ENCODE data around the gene ERVFRD-1. TPM values are rescaled to one million over a fixed set of nuclear protein-coding genes. Genes with fewer than 3 reads are reported as not detected.

ERVFRD-1 gene
- total RNA-seq, result not detected

DNA sequence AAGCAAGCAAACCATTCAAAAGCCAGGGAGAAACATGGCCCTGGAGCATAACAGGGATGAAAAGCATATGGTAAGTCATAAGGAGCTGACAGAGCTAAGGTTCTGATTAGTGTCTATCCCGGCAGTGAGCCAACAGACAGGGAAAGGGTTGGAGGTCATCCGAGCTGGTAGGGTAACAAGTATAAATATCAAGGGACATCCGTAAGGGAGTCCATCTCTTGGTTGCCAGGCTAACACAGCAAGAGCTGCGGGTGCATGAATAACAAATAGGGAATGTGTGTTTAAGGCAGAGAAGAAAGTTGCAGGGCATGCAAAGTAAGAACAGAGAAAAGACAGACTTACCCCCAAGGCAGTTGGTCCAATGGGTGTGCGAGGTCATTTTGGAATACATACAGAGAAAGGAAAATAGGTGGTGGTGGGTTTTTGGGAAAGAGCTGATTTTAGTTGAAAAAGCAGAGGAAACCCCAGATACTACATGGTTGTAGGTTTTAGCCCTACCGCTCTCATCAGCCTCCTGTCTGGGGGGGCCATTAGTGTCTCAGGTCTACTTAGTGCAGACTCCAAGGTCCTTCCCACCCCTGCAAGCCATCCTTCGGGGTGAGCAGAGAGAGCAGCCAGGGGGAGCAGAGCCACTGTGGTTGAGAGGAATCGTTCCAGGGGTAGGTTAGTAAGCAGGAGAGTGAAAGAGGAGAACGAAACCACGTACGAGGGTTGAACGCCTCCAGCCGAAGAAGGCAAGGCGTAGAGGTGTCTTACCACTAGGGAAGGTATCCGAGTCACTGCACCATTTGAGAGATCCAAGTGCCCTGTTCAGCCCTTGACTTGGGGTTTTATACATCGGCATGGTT is at the start of gene ERVFRD-1:
TSS of gene ERVFRD-1 (minus strand) at position 805 of the 848 bp plus-strand sequence. CDS start 6,415 bp downstream, outside the sequence.
- H3K9me3 Mint-ChIP-seq, result no peaks in the 10 kb centered on the region
- H3K4me3 Mint-ChIP-seq, result peak within 1 kb of the TSS; percentile 29
- peaks cover 18% of the 10 kb centered on the region for H3K36me3 Mint-ChIP-seq
- no peak within 1 kb of the TSS for H3K27ac Mint-ChIP-seq
- H3K4me1 Mint-ChIP-seq, result peaks cover 22% of the 10 kb centered on the region
- DNase-seq, result no peak
- no peaks in the 10 kb centered on the region for H3K27me3 Mint-ChIP-seq

- Mint-ChIP-seq H3K4me3 (no peak overlapping the region), H3K9me3 (no peaks in the 10 kb centered on the region), H3K27ac (no peak overlapping the region), H3K36me3 (no peaks in the 10 kb centered on the region), H3K27me3 (peaks cover 3% of the 10 kb centered on the region), H3K4me1 (peaks cover 7% of the 10 kb centered on the region)
- no peak for DNase-seq
Measured at GRCh38 chr6:11160199-11160598, 48.7 kb upstream of the ERVFRD-1 start.

- DNase-seq, result no peak
- peaks cover 10% of the 10 kb centered on the region for H3K4me1 Mint-ChIP-seq
- H3K27ac Mint-ChIP-seq, result no peak overlapping the region
- peaks cover 15% of the 10 kb centered on the region for H3K27me3 Mint-ChIP-seq
- H3K4me3 Mint-ChIP-seq, result no peak overlapping the region
- H3K36me3 Mint-ChIP-seq, result peaks cover 1% of the 10 kb centered on the region
- no peaks in the 10 kb centered on the region for H3K9me3 Mint-ChIP-seq
Measured at GRCh38 chr6:11155589-11155988, 44.1 kb upstream of the ERVFRD-1 start.

- peak overlapping the region; percentile 16 for H3K27ac Mint-ChIP-seq
Measured at GRCh38 chr6:11153447-11153846, 41.9 kb upstream of the ERVFRD-1 start.

GRCh38 chr6:11152581-11152980 is 41.1 kb upstream of the ERVFRD-1 start:
- Mint-ChIP-seq H3K27ac (no peak overlapping the region), H3K4me1 (peaks cover 10% of the 10 kb centered on the region), H3K27me3 (peaks cover 15% of the 10 kb centered on the region), H3K36me3 (peaks cover 1% of the 10 kb centered on the region), H3K4me3 (no peak overlapping the region), H3K9me3 (no peaks in the 10 kb centered on the region)
- DNase-seq, result no peak

More at GRCh38 chr6:11153447-11153846, 41.9 kb upstream of the ERVFRD-1 start:
- no peak for DNase-seq
- peaks cover 1% of the 10 kb centered on the region for H3K36me3 Mint-ChIP-seq
- H3K4me3 Mint-ChIP-seq, result peak overlapping the region; percentile 72
- no peaks in the 10 kb centered on the region for H3K9me3 Mint-ChIP-seq
- H3K4me1 Mint-ChIP-seq, result peaks cover 10% of the 10 kb centered on the region
- peaks cover 15% of the 10 kb centered on the region for H3K27me3 Mint-ChIP-seq

DNA sequence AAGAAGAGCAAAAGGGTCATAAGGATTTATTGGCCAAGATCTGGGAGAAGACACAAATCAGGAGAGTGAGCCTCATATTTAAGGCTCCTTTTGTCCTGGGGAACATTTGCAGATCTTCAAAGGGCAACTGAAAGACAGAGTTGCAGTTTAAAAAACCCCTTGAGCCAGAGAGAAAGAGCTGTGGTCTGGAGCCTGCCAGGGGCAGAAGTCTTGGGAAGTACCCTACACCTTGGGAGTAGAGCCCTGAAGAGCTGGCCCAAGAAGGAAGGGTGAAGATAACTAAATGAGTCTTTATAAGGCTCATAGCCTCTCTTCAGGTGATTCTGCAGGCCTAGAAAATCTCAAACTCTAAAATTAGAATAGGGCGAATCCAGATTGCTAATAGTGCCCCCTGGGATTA is 40.0 kb upstream of the ERVFRD-1 start:
- peaks cover 15% of the 10 kb centered on the region for H3K27me3 Mint-ChIP-seq
- peaks cover 10% of the 10 kb centered on the region for H3K4me1 Mint-ChIP-seq
- no peaks in the 10 kb centered on the region for H3K9me3 Mint-ChIP-seq
- H3K36me3 Mint-ChIP-seq, result peaks cover 1% of the 10 kb centered on the region
- DNase-seq, result no peak
- no peak overlapping the region for H3K4me3 Mint-ChIP-seq
- no peak overlapping the region for H3K27ac Mint-ChIP-seq

DNA sequence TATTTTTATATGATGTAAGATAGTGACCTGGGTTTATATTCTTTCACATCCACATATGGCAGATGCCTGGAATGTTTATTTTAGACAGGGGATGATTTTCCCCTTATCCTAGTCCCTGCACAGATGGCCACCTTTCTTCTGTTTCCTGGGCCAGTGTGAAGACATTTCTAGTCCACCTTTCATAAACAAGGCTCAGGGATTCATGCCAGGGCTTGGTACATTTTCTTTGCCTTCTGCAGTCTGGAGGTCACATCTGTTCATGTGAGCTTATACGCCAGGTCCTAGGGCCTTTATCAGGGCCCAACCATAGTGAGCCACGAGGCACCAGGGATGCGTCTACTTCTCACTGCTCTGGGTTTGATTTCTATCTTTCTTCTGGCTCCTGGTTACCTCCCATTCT is 38.0 kb upstream of the ERVFRD-1 start:
- no peak for DNase-seq
- peaks cover 7% of the 10 kb centered on the region for H3K27me3 Mint-ChIP-seq
- no peaks in the 10 kb centered on the region for H3K9me3 Mint-ChIP-seq
- no peak overlapping the region for H3K27ac Mint-ChIP-seq
- peaks cover 1% of the 10 kb centered on the region for H3K36me3 Mint-ChIP-seq
- H3K4me1 Mint-ChIP-seq, result peaks cover 7% of the 10 kb centered on the region
- no peak overlapping the region for H3K4me3 Mint-ChIP-seq

DNA sequence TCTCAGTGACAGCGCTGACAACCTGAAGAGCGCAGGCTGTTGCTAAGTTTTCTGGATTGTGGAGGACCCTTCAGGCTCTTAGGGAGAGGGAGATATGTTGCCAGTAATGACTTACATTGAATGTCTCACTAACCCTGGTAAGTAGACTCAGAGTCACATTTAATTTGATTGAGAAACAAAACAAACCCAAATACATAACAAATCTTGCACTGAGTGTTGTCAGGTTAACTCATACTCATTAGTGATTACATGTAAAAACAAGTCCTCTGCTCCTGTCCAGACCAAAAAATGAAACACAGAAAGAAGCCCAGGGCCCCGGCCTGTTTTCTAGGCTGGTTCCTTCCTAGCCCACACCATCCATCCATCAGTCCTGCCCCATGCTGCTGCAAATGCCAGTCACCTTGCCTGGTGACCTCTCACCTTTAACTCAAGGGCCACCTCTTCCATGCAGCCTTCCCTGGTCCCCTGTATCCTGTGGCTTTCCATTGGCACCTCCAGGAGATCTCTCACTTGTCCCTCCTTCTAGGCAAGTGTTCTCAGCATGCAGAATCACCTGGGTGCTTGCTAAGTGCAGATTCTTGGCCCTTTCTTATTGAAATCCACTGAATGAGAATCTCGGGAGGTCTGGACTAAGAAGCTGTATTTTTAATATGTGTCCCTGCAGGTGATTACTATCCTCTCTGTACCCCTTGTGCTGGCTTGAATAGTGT is 34.7 kb upstream of the ERVFRD-1 start:
- no peak for DNase-seq
- Mint-ChIP-seq H3K9me3 (no peaks in the 10 kb centered on the region), H3K36me3 (no peaks in the 10 kb centered on the region), H3K27me3 (no peaks in the 10 kb centered on the region), H3K4me1 (peaks cover 3% of the 10 kb centered on the region), H3K4me3 (no peak overlapping the region), H3K27ac (no peak overlapping the region)

DNA sequence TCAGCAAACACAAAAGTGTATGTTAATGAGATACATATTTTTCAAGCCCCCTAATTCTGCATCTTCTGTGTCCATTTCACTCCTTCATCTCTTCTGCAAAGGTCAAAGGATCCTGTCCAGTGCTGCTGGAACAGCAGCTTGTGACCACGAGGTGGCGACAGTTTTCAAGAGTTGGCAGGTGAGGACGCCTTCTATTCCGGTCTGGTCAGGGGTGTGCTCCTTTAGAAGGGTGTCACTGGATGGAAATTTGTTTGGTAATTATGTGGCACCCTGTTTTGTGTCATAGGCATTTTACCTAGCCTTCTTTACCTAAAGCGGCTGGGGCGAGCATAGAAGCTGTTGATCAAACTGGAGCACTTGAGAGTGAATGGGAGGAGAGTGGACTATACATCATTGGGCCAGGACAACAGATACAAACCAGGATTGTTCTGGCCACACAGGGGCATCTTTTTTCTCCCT is 32.9 kb upstream of the ERVFRD-1 start:
- no peak overlapping the region for H3K4me3 Mint-ChIP-seq
- H3K9me3 Mint-ChIP-seq, result no peaks in the 10 kb centered on the region
- peak; percentile 67 for DNase-seq
- H3K4me1 Mint-ChIP-seq, result peaks cover 10% of the 10 kb centered on the region
- no peak overlapping the region for H3K27ac Mint-ChIP-seq
- H3K36me3 Mint-ChIP-seq, result peaks cover 3% of the 10 kb centered on the region
- no peaks in the 10 kb centered on the region for H3K27me3 Mint-ChIP-seq

DNA sequence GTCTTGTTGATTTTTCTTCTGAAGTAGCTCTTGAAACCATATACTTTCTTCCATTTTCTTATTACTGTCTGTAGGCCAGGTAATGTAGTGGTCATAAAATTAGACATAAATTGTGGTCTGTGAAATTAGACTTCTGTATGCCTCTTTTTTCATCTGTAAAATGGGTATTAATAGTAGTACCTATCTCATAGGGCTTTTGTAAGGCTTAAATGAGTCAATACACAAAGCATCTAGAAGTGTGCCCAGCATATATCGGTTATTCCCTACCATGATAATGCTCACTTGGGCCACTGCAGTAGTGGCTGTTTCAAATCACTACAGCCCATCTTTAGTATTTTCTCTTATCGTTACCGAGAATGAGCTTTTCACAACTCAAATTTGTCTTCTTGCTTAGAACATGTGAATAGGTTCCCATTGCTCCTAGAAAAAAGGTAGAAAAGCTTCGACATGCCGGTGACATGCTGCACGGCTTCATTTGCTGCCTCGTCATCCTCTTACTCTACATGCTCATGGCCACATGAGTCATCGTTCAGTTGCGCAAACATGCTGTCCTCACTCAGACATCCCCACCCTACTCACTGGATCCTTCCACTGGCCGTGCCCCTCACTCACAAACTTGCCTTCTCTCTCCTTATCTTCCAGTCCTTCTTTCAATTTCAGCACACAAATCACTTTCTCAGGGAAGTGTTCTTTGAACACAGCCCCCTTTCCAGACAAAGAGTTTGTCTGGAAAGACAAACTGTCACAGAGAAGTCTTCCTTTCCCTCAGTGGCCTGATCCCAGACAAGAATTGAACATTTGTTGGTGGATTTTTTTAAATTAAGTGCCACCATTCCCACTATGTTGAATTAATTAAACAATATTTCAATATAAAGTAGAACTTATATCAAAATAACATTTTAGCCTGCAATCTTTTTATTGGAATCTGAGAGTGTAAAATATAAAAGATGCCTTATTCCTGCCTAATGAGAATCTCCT is 32.2 kb upstream of the ERVFRD-1 start:
- H3K9me3 Mint-ChIP-seq, result no peaks in the 10 kb centered on the region
- H3K4me1 Mint-ChIP-seq, result peaks cover 17% of the 10 kb centered on the region
- no peaks in the 10 kb centered on the region for H3K27me3 Mint-ChIP-seq
- DNase-seq, result no peak
- no peak overlapping the region for H3K4me3 Mint-ChIP-seq
- peaks cover 3% of the 10 kb centered on the region for H3K36me3 Mint-ChIP-seq
- H3K27ac Mint-ChIP-seq, result no peak overlapping the region

DNA sequence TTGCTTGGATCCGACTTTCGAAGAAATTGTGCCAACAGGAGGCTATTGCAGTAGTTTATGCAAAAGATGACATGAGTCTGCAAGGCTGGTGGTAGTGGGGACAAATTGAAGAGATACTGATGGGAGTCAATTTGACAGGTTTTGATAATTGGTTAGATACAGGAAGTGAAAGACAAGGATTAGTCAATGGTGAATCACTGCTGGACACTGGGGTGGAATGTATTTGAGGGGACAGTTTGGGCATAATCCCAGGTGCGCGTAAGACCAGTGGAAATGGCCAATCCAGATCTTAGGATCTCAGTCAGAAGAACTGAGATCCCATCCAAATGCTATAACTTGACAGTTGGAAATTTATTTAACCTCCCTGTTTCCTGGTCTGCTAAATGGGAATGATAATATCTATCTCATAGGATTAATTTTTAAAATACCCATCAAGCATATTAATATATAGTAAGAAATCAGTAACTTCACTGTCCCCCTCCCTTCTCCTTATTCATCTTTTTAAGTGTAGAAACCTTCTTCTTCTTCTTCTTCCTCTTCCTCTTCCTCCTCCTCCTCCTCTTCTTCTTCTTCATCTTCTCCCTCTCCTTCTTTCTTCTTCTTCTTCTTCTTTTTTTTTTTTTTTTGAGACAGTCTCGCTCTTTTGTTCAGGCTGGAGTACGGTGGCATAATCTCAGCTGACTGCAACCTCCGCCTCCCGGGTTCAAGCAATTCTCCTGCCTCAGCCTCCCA is 30.9 kb upstream of the ERVFRD-1 start:
- DNase-seq, result no peak
- H3K27me3 Mint-ChIP-seq, result no peaks in the 10 kb centered on the region
- H3K36me3 Mint-ChIP-seq, result peaks cover 3% of the 10 kb centered on the region
- no peak overlapping the region for H3K4me3 Mint-ChIP-seq
- peaks cover 20% of the 10 kb centered on the region for H3K4me1 Mint-ChIP-seq
- H3K9me3 Mint-ChIP-seq, result no peaks in the 10 kb centered on the region
- H3K27ac Mint-ChIP-seq, result no peak overlapping the region

GRCh38 chr6:11141295-11141694 is 29.8 kb upstream of the ERVFRD-1 start:
- H3K27me3 Mint-ChIP-seq, result no peaks in the 10 kb centered on the region
- H3K9me3 Mint-ChIP-seq, result no peaks in the 10 kb centered on the region
- no peak overlapping the region for H3K4me3 Mint-ChIP-seq
- peaks cover 20% of the 10 kb centered on the region for H3K4me1 Mint-ChIP-seq
- H3K36me3 Mint-ChIP-seq, result peaks cover 3% of the 10 kb centered on the region
- no peak for DNase-seq
- no peak overlapping the region for H3K27ac Mint-ChIP-seq

- no peak for DNase-seq
- Mint-ChIP-seq H3K27ac (no peak overlapping the region), H3K4me3 (no peak overlapping the region), H3K36me3 (peaks cover 9% of the 10 kb centered on the region), H3K9me3 (no peaks in the 10 kb centered on the region), H3K4me1 (peaks cover 20% of the 10 kb centered on the region), H3K27me3 (no peaks in the 10 kb centered on the region)
Measured at GRCh38 chr6:11140056-11140455, 28.5 kb upstream of the ERVFRD-1 start.

All from activated naive CD8-positive, alpha-beta T cell treated with anti-CD3 and anti-CD28 coated beads for 36 hours (primary cell).